NCI-H774 (cell line): ENCODE results near the gene COL16A1.

ENCODE experiments used
- DNase-seq: peaks from one replicate; lab custom pipeline; 2025; lab: John Stamatoyannopoulos, UW

The COL16A1 gene

GRCh38 chr1:31683997-31684396 is 19.8 kb downstream of the COL16A1 start:
- no peak for DNase-seq

DNA sequence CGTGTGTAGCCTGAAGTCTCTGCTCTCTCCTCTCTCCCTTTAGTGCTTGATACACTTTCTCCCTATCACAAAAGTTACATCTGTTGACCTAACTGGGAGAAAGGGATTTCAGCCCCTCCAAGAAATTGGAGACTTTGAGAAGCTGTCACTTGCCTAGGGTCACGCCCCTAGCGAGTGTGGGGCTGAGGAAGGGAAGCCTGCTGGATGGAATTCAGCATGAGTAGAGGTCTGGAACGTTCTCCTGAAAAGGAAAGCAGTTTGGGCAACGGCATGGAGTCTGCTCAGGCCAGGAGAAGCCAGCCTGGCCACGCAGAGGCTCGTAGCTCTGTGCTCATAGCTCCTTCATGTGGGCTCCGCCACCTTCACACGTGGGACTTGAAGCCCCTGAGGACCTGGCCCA is 22.4 kb downstream of the COL16A1 start:
- no peak for DNase-seq

DNA sequence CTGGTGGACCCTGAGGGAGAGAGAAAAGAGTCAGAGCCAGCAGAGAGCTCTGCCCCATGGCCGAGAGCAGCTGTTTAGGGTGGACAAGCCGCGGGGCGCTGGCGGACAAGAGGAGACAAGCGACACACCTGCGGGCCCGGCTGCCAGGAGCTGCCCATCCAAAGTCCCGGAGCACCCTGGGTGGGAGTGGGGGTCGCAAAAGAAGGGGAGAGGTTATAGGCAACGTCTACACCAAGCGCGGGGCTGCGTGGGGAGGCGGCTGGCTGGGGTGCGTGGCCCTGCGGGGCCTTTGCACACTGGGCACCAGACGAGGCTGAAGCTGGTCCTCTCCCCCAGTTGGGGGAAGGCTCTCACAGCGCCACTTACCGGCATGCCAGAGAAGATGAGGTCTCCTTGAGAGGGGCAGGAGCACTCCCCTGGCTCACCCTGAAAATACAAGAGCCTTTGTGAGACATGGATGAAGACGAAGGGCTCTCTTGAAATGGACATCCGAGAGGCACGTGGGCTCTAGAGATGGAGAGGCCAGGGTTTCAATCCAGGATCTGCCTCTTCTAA is 24.1 kb downstream of the COL16A1 start:
- DNase-seq = no peak

DNA sequence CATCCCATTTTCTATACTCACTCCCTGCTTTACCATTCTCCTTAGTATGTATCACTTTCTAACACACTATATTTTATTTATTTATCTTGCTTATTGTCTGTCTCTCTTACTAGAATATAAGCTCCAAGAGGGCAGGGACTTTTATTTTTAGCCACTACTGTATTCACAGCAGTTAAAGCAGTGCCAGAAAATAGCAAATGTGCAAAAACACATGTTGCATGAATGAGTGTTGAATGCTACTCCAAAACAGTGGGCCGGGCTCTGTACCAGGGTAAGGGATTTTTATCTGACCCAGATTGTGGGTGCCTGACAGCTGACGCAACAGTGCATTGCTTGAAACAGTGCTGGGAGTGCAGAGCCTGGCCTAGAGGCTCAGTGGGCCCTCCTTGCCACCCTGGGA is 24.7 kb downstream of the COL16A1 start:
- DNase-seq = no peak

DNA sequence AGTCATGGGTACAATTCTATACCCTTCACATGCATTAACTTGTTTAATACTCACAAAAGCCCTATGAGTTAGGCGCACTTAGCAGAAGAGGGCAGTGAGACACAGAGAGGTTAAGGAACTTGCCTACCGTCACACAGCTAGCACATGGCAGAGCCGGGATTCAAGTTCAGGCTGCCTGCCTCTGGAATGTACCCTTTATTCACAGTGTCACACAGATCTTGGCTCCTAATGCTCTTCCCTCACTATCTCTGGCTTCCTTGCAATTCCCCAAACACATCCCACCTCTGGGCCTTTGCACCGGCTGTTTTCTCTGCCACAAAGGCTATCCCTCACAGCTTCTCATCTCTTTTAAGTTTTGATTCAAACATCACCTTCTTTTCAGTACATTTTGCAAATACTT is 25.1 kb downstream of the COL16A1 start:
- no peak for DNase-seq

GRCh38 chr1:31677949-31678348 is 25.9 kb downstream of the COL16A1 start:
- no peak for DNase-seq

GRCh38 chr1:31677401-31677800 is 26.4 kb downstream of the COL16A1 start:
- no peak for DNase-seq

GRCh38 chr1:31675756-31676155 is 28.1 kb downstream of the COL16A1 start:
- no peak for DNase-seq

GRCh38 chr1:31675161-31675560 is 28.7 kb downstream of the COL16A1 start:
- DNase-seq = no peak

- DNase-seq = no peak
These were observed 29.2 kb downstream of the COL16A1 start for GRCh38 chr1:31674626-31675025.

GRCh38 chr1:31673433-31673832 is 30.4 kb downstream of the COL16A1 start:
- no peak for DNase-seq

- DNase-seq = no peak
These were observed 30.8 kb downstream of the COL16A1 start for GRCh38 chr1:31672986-31673385.

GRCh38 chr1:31671561-31672201 is 32.1 kb downstream of the COL16A1 start:
- no peak for DNase-seq

DNA sequence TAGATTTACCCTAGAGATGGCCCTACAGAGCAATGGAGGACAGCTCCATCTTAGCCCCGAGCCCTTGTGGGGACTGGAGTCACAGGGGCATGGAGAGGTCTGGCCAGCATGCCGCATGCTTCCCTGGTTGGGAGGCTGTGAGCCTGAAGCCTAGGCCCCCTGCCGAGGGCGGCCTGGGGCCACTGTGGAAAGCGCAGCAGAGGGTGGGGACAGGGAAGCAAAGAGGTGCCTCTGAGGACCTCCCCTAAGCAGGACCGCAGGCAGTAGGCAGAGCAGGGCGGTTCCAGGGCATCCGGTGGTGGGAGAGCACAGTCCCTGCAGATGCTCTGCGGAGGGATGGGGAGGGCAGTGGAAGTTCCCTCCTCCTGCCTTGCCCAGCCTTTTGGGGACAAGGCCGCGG is 32.7 kb downstream of the COL16A1 start:
- DNase-seq = no peak

GRCh38 chr1:31670593-31670964 is 33.2 kb downstream of the COL16A1 start:
- DNase-seq = no peak

DNA sequence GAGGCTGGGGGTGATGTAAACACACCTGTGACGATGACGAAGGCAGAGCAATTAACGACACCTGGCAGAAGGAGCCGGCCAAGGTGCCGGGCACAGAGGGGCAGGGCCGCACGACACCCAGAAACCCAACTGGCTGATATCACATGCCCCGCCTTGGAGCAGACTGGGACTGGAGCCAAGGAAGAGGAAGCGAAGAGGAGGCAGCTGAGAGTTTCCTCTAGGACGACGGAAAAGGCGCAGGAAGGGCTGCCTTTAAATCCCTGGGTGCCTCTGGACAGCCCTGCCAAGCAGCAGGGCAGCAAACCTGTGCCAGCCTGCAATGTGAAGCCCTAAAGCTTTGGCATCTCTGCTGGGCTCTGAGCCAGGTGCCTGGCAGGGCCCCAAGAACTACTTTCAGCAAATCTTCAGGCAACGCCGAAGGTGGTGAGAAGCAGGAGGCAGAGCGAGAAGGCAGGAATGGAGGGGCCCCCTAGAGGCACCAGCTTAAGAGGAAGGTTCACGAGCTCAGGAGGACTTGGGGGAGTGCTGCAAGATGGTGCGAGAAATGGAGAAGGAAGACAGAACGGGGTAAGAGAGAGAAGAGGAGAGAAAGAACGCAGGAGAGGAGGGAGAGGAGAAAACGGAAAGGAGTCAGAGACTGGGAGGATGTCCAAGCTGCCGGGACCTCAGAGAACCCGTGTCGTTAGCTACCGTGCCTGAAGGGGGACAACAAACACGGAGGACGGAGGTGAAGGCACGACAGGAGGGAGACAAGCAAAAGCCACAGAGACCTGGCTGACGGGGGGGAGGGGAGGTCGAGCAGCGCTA is 33.8 kb downstream of the COL16A1 start:
- peak; percentile 95 for DNase-seq

DNA sequence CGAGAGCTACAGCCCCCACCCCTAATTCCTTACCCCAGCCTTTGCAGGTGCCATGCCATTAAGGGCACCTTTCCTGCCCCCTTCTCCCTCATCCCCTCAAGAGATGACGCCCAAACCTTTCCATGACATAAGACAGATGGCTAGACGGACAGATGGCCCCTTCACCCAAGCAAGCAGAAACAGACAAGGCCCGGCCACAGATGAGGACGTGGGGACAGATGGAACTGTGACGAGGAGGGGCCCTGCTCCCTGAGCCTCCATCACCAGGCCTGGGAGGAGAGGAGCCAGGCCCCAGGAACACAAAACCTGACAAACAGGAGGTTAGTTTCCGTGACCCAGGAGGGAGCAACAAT is 34.4 kb downstream of the COL16A1 start:
- no peak for DNase-seq

DNA sequence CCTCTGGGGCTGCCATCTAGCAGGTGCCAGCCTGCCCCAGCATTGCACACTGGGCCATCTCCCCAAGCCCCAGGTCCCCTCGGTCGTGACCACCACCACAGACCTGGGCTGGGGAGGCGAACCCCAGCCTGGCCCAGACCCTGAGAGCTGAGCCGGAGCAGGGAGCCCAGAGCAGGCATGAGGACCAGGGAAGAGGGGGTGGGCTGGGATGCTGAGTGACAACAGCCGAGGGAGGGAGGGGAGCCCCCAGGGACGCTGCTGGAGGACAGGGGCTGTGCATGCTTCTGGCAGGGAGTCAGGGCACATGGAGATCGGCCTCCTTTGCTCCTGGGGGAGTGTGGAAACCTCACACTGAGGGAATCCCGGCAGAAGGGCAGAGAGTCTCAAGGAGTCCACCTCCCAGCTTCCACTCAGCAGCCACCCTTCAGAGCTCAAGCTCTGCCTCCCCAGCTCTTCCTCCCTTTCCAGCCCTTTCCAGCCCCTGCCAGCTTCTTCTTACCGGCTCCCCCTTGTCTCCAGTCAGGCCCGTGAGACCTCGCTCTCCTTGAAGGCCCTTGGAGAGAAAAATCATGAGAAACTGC is 35.4 kb downstream of the COL16A1 start:
- no peak for DNase-seq

GRCh38 chr1:31667065-31667785 is 36.6 kb downstream of the COL16A1 start:
- DNase-seq = no peak

DNA sequence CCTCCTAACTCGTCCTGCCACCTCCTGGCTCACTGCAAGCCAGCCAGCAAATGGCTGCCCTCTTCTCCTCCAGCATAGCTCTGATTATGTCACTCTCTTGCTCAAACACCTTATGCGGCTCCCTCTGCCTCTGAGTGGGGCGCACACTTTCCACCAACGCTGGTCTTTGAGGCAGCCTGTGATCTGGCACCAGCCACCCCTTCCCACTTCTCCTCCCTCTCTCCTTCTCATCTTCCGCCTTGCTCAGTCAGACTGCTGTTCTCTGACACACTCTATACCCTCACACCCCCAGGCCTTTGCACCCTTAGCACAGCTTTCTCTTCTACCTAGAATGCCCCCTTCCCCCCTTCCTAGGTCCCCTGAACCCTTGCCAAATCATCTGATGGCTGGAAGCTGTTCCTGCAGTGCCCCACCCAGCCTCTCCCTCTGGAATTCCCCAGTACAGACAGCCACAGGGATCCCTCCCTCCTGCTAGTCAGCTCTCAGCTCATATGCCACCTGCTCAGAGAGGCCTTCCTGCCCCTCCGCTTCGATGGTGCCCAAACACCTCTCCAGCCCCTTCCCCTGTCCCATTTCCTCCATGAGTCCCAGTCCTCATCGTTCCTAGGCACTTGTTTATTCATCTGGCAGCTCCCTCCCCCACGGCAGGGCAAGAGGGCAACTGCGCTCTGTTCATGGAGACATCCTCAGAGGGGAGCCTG is 37.4 kb downstream of the COL16A1 start:
- DNase-seq = no peak

DNA sequence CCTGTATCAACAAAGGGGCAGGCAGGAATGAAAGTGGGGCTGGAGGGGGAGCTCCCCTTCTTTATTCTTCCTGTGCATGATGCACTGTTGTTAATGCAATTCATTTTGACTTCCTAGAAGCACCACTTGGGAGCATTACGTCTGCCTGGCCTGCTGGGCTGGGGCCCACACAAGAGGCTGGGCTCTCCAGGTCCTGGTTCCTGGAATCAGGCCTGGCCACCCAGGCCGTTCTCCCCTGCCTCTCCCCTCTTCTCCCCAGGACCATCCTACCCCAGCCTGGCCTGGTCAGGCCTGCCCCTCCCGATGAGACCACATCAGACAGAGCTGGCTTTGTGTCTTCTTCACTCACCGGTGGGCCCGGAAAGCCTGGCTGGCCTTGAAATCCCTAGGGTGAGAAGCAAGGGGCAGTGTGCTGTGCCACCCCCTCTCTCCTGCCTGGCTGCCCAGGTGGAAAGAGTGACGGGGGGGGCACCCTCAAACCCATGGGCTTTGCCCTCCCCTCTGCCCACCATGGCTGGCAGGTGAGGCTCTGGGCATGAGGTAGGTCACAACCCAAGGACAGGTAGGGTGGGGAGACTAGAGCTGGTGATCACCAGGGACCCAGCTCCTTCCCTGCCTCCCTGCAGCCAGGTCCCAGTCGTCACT is 38.5 kb downstream of the COL16A1 start:
- DNase-seq = no peak
